A549 (cell line): ENCODE results near the gene F12. TPM values are rescaled to one million over a fixed set of nuclear protein-coding genes. Genes with fewer than 3 reads are reported as not detected.

Experiments
- ATAC-seq, 2 experiments: fragments of 200-7000 bp in 1 of 2; fragments of >200 bp in 1 of 2; cut with Nextera tagmentation in 1 of 2; cut with Tn5 transposase in 1 of 2; 3 replicates each; pipeline versions ENCODE4 v1.8.0 to v1.9.1; 2018 to 2020; ENCODE audit warnings: mild to moderate bottlenecking in 1 of 2, moderate library complexity in 1 of 2
- CTCF ChIA-PET: fragments of 300-600 bp; sonication (Branson Sonifier 250); formaldehyde crosslinking; extraction: SDS; loops from one replicate; lab custom pipeline; 2021; ENCODE audit warnings: antibody characterized with exemption, inconsistent platforms; lab: Yijun Ruan, JAX
- POLR2A ChIA-PET: fragments of 350-600 bp; formaldehyde crosslinking; extraction: SDS; loops from one replicate; lab custom pipeline; 2021; ENCODE audit warnings: antibody characterized with exemption, inconsistent platforms; lab: Yijun Ruan, JAX
- DNase-seq, 2 experiments: peaks; one replicate each; pipeline versions ENCODE4 v3.0.0 to v3.0.0-alpha.2; 2011 to 2016; ENCODE audit warnings: low read depth in 1 of 2, low spot score in 1 of 2
- FAIRE-seq: peaks from 2 replicates; lab custom pipeline; 2011; peaks lifted over from hg19 to GRCh38; lab: Jason Lieb, UNC
- H3K27ac ChIP-seq, 2 experiments: fragments of >200 bp; sonication (Bioruptor Twin); formaldehyde crosslinking; 3 replicates each; pipeline ENCODE4 v1.5.1; 2016 to 2017
- H3K4me1 ChIP-seq: fragments of >200 bp; sonication (Bioruptor Twin); formaldehyde crosslinking; 3 replicates; pipeline ENCODE4 v1.6.1; 2016
- H3K4me2 ChIP-seq: fragments of >200 bp; sonication (Bioruptor Twin); formaldehyde crosslinking; 3 replicates; pipeline ENCODE4 v1.6.1; 2016
- H3K4me3 ChIP-seq: fragments of >200 bp; sonication (Bioruptor Twin); formaldehyde crosslinking; 3 replicates; pipeline ENCODE4 v1.5.1; 2016
- H3K9me3 ChIP-seq: fragments of >200 bp; sonication (Bioruptor Twin); formaldehyde crosslinking; 3 replicates; pipeline ENCODE4 v1.6.1; 2016
- BHLHE40 ChIP-seq: IDR thresholded peaks from 2 replicates; pipeline ENCODE4 v1.6.1; 2012; ENCODE audit warnings: low read depth, low read length, inconsistent platforms
- CEBPB ChIP-seq, 2 experiments: fragments of >200 bp in 1 of 2; sonication (Bioruptor Twin) in 1 of 2; formaldehyde crosslinking in 1 of 2; IDR thresholded peaks; 2 replicates each; pipeline ENCODE4 v1.6.1; 2012 to 2016
- CHD2 ChIP-seq: fragments of 150-350 bp; IDR thresholded peaks from 2 replicates; pipeline ENCODE4 v1.6.1; 2014; ENCODE audit warnings: low read length; ENCODE audit not compliant: partially characterized antibody
- CHD4 ChIP-seq: fragments of 200-600 bp; sonication (generic); IDR thresholded peaks from 2 replicates; pipeline ENCODE4 v1.6.1; 2016; ENCODE audit warnings: antibody characterized with exemption, mild to moderate bottlenecking, borderline replicate concordance
- FOSL2 ChIP-seq, 2 experiments: fragments of 450-650 bp in 1 of 2; fragments of >200 bp in 1 of 2; sonication (Bioruptor Twin) in 1 of 2; formaldehyde crosslinking; IDR thresholded peaks; 2 replicates each; pipeline versions ENCODE4 v1.5.0 to v1.6.1; 2016 to 2020; ENCODE audit warnings: mild to moderate bottlenecking in 1 of 2, moderate library complexity in 1 of 2
- HDAC2 ChIP-seq: fragments of 200-600 bp; sonication (generic); IDR thresholded peaks from 2 replicates; pipeline ENCODE4 v1.6.1; 2016
- HEYL ChIP-seq: fragments of 250-450 bp; sonication (Bioruptor Pico); IDR thresholded peaks from 2 replicates; pipeline ENCODE4 v1.8.0; 2021; ENCODE audit warnings: mild to moderate bottlenecking, moderate library complexity
- JUN ChIP-seq, 2 experiments: fragments of >200 bp; sonication (Bioruptor Twin); formaldehyde crosslinking; IDR thresholded peaks; 2 replicates in 1 of 2; 3 replicates in 1 of 2; pipeline ENCODE4 v1.6.1; 2016 to 2017
- KDM5A ChIP-seq: fragments of 200-600 bp; sonication (generic); IDR thresholded peaks from 2 replicates; pipeline ENCODE4 v1.6.1; 2016; ENCODE audit warnings: antibody characterized with exemption, mild to moderate bottlenecking
- MAZ ChIP-seq: fragments of 150-350 bp; IDR thresholded peaks from 2 replicates; pipeline ENCODE4 v1.6.1; 2014; ENCODE audit warnings: antibody characterized with exemption, low read depth, low read length, borderline replicate concordance
- MYC ChIP-seq: IDR thresholded peaks from 2 replicates; pipeline ENCODE4 v1.6.1; 2012; ENCODE audit warnings: mild to moderate bottlenecking, inconsistent platforms, low read length, improper control_type of control experiment, borderline replicate concordance
- NR3C1 ChIP-seq: fragments of >200 bp; sonication (Bioruptor Twin); formaldehyde crosslinking; IDR thresholded peaks from 3 replicates; pipeline ENCODE4 v1.6.1; 2017
- POLR2A ChIP-seq: IDR thresholded peaks from 2 replicates; pipeline ENCODE4 v1.6.1; 2012; ENCODE audit warnings: mild to moderate bottlenecking, low read length
- POLR2AphosphoS2 ChIP-seq: conservative IDR thresholded peaks from 2 replicates; pipeline ENCODE4 v1.6.1; 2012; ENCODE audit warnings: low read length, improper control_type of control experiment, inconsistent platforms
- RAD21 ChIP-seq, 2 experiments: fragments of >200 bp in 1 of 2; sonication (Bioruptor Twin) in 1 of 2; formaldehyde crosslinking in 1 of 2; IDR thresholded peaks in 1 of 2; conservative IDR thresholded peaks in 1 of 2; 2 replicates in 1 of 2; 3 replicates in 1 of 2; pipeline ENCODE4 v1.6.1; 2012 to 2018; ENCODE audit warnings: inconsistent platforms in 1 of 2
- RARB ChIP-seq: fragments of 250-450 bp; sonication (Bioruptor Pico); IDR thresholded peaks from 2 replicates; pipeline ENCODE4 v1.8.0; 2021; ENCODE audit warnings: mild to moderate bottlenecking, moderate library complexity
- RFX5 ChIP-seq: fragments of 450-650 bp; IDR thresholded peaks from 2 replicates; pipeline ENCODE4 v1.7.1; 2014; ENCODE audit warnings: antibody characterized with exemption, mild to moderate bottlenecking, moderate library complexity
- SMC3 ChIP-seq: fragments of >200 bp; sonication (Bioruptor Twin); formaldehyde crosslinking; IDR thresholded peaks from 3 replicates; pipeline ENCODE4 v1.6.1; 2018; ENCODE audit warnings: inconsistent platforms
- SREBF2 ChIP-seq: fragments of 450-650 bp; IDR thresholded peaks from 2 replicates; pipeline ENCODE4 v1.6.1; 2014; ENCODE audit warnings: mild to moderate bottlenecking, moderate library complexity
- TFCP2L1 ChIP-seq: fragments of 250-450 bp; sonication (Bioruptor Pico); IDR thresholded peaks from 2 replicates; pipeline ENCODE4 v1.5.0; 2021; ENCODE audit warnings: mild to moderate bottlenecking
- ZSCAN20 ChIP-seq: fragments of 250-450 bp; sonication (Bioruptor Pico); IDR thresholded peaks from 2 replicates; pipeline ENCODE4 v1.8.0; 2022; ENCODE audit warnings: mild to moderate bottlenecking, moderate library complexity
- WGBS: methylation state at CpG from one replicate; pipeline ENCODE4 v1.1.6; 2017; ENCODE audit errors: missing lambda C conversion rate; 5-methylcytosine and 5-hydroxymethylcytosine counted together
- polyA plus RNA-seq, 4 experiments: library from polyadenylated mRNA; depleted of rRNA in 3 of 4; stranded (reverse); fragments of >200 nt; fragmentation: RNase III in 1 of 4; extraction: RNeasy Plus Mini Kit Qiagen cat#74134 plus additional on column Dnase treatment in 1 of 4; gene quantifications; 2 replicates in 3 of 4; 3 replicates in 1 of 4; pipeline ENCODE4 v1.2.3, GENCODE V29; 2011 to 2017
- TF ChIP-seq, protein P1 (sequence below): IDR thresholded peaks from 2 replicates; pipeline ENCODE4 v1.6.1; 2012
- TF ChIP-seq, protein P2 (sequence below): fragments of >200 bp; sonication (Bioruptor Twin); formaldehyde crosslinking; IDR thresholded peaks from 3 replicates; pipeline ENCODE4 v1.5.1; 2016
- TF ChIP-seq, protein P3 (sequence below): fragments of 150-350 bp; IDR thresholded peaks from 2 replicates; pipeline ENCODE4 v1.6.1; 2014; ENCODE audit warnings: low read depth, mild to moderate bottlenecking, low read length
- TF ChIP-seq, protein P4 (sequence below): fragments of 250-450 bp; sonication (Bioruptor Pico); IDR thresholded peaks from 2 replicates; pipeline ENCODE4 v1.5.0; 2021; ENCODE audit warnings: mild to moderate bottlenecking, moderate library complexity, borderline replicate concordance
- TF ChIP-seq, protein P5 (sequence below): fragments of 450-650 bp; IDR thresholded peaks from 2 replicates; pipeline ENCODE4 v1.6.1; 2014; ENCODE audit warnings: antibody characterized with exemption

F12 gene
- polyA plus RNA-seq, 2 of the 4 experiments (the other 2 are of a cell fraction), result 5.3 to 14.3 TPM

DNA sequence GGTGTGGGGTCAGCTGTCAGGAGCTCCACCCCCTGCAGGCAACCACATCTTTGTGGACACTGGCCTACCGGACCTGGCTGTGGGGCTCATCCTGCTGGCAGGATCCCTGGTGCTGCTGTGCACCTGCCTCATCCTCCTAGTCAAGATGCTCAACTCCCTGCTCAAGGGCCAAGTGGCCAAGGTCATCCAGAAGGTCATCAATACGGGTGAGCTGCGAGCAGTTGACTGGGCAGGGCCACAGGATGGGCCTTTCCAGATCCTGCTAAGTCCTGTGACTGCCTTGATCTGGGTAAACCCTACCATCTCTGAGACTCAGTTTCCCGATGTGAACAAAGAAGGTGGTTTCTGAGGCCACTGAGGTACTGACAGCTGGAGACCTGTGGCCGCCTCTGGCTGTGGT lies 15.4 kb downstream of the F12 start:
- CTCF ChIA-PET, result interaction anchor here (1.3 to 43.1 kb wide), 5 partner anchors 4 to 280 kb away, joined by 3 to 1107 read pairs (median 359); partner anchors contain the start of genes F12, PFN3, PRR7 and SLC34A1
- DNase-seq, result no peak
- no peak for TF ChIP-seq KDM5A
- TF ChIP-seq NR3C1, result no peak
- TF ChIP-seq FOSL2 (IDR thresholded peaks at IDR 0.05), result no peak
- no peak for TF ChIP-seq FOSL2 (CRISPR knock-in tag; IDR thresholded peaks at IDR 0.05)
- no peak for TF ChIP-seq SMC3
- TF ChIP-seq HEYL (CRISPR knock-in tag), result no peak
- no peak for TF ChIP-seq CHD4
- no peak for TF ChIP-seq JUN (IDR thresholded peaks at IDR 0.05)
- no peak for TF ChIP-seq SREBF2
- TF ChIP-seq MYC, result no peak
- TF ChIP-seq RFX5, result no peak
- TF ChIP-seq RAD21 (conservative IDR thresholded peaks at IDR 0.05 in 1 of 2, IDR thresholded peaks at IDR 0.05 in 1 of 2), result no peak
- TF ChIP-seq MAZ, result no peak
- TF ChIP-seq, protein P1, sequence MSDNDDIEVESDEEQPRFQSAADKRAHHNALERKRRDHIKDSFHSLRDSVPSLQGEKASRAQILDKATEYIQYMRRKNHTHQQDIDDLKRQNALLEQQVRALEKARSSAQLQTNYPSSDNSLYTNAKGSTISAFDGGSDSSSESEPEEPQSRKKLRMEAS, result no peak
- ATAC-seq, result no peak
- Histone ChIP-seq H3K9me3 (no peaks in the 10 kb centered on the region), H3K4me3 (no peak overlapping the region), H3K27ac (no peak overlapping the region), H3K4me2 (no peak overlapping the region), H3K4me1 (peaks cover 14% of the 10 kb centered on the region)
- POLR2A ChIA-PET, result interaction anchor here (0.6 kb wide), 1 partner anchor 21 kb away, joined by 3 read pairs; no protein-coding TSS in a partner anchor
- FAIRE-seq, result no peak
- 49% methylated on average over 5 of the region's 5 CpGs for WGBS

DNA sequence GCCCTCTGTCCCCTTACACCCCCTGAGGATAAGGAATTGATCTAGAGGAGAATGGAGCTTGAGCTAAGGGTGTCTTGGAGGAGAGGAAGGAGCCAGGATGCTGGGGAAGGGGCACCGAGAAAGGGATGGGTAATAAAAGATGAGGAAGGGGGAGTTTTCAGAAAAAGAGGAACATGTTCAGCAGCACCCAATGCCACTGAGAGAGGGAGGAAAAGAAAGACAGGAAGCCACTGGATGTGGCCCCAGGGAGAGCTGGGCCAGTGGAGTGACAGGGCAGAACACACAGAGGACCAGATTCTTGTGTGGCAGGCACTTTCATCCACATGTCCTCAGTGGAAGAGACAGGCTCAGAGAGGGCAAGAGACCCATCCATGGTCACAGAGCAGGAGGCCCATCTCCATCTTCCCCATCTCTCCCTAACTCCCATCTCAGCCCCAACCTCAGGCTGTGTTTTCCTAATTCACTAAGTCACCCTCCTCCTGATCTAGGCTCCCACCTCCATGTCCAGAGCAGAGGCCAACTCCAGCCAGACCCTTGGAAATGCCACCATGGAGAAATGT lies 16.1 kb downstream of the F12 start:
- 52% methylated on average over 1 of the region's 1 CpG for WGBS
- Histone ChIP-seq H3K4me3 (no peak overlapping the region), H3K4me1 (peaks cover 18% of the 10 kb centered on the region), H3K27ac (no peak overlapping the region), H3K4me2 (no peak overlapping the region), H3K9me3 (no peaks in the 10 kb centered on the region)
- ChIA-PET POLR2A (interaction anchor here (0.6 kb wide), 1 partner anchor 22 kb away, joined by 3 read pairs; no protein-coding TSS in a partner anchor), CTCF (interaction anchor here (0.8 to 43.1 kb wide), 6 partner anchors 5 to 279 kb away, joined by 3 to 1107 read pairs (median 182); partner anchors contain the start of genes F12, PDLIM7, PFN3 and PRR7)
- FAIRE-seq, result no peak
- no peak for ATAC-seq
- TF ChIP-seq TFCP2L1, result no peak
- no peak for TF ChIP-seq JUN (IDR thresholded peaks at IDR 0.05)
- TF ChIP-seq, protein P2, sequence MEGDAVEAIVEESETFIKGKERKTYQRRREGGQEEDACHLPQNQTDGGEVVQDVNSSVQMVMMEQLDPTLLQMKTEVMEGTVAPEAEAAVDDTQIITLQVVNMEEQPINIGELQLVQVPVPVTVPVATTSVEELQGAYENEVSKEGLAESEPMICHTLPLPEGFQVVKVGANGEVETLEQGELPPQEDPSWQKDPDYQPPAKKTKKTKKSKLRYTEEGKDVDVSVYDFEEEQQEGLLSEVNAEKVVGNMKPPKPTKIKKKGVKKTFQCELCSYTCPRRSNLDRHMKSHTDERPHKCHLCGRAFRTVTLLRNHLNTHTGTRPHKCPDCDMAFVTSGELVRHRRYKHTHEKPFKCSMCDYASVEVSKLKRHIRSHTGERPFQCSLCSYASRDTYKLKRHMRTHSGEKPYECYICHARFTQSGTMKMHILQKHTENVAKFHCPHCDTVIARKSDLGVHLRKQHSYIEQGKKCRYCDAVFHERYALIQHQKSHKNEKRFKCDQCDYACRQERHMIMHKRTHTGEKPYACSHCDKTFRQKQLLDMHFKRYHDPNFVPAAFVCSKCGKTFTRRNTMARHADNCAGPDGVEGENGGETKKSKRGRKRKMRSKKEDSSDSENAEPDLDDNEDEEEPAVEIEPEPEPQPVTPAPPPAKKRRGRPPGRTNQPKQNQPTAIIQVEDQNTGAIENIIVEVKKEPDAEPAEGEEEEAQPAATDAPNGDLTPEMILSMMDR, result no peak
- no peak for TF ChIP-seq POLR2A
- no peak for TF ChIP-seq MAZ
- TF ChIP-seq, protein P3, sequence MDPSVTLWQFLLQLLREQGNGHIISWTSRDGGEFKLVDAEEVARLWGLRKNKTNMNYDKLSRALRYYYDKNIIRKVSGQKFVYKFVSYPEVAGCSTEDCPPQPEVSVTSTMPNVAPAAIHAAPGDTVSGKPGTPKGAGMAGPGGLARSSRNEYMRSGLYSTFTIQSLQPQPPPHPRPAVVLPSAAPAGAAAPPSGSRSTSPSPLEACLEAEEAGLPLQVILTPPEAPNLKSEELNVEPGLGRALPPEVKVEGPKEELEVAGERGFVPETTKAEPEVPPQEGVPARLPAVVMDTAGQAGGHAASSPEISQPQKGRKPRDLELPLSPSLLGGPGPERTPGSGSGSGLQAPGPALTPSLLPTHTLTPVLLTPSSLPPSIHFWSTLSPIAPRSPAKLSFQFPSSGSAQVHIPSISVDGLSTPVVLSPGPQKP, result no peak
- TF ChIP-seq FOSL2 (IDR thresholded peaks at IDR 0.05), result no peak
- no peak for TF ChIP-seq FOSL2 (CRISPR knock-in tag; IDR thresholded peaks at IDR 0.05)
- no peak for TF ChIP-seq BHLHE40
- no peak for TF ChIP-seq ZSCAN20 (CRISPR knock-in tag)
- TF ChIP-seq CHD2, result no peak
- no peak for DNase-seq

DNA sequence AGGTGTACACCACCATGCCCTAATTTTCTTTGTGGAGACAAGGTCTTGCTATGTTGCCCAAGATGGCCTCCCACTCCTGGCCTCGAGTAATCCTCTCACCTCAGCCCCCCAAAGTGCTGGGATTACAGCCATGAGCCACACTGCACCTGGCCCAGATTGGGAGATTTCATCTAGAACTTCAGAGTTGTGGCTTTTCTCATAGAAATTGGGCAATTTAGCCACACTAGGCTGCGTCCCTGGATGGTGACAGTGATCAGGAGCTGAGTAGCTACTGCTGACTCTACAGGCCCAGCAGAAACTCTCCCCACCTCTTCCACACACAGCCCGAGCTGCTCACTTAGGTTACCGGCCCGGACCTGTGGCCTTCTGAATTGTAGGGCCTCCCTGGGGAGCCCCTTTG lies 16.6 kb downstream of the F12 start:
- Histone ChIP-seq H3K9me3 (no peaks in the 10 kb centered on the region), H3K27ac (no peak overlapping the region), H3K4me1 (peaks cover 18% of the 10 kb centered on the region), H3K4me3 (no peak overlapping the region), H3K4me2 (no peak overlapping the region)
- ATAC-seq (no peak), FAIRE-seq (no peak), DNase-seq (no peak)
- CTCF ChIA-PET, result interaction anchor here (0.8 to 43.1 kb wide), 6 partner anchors 6 to 279 kb away, joined by 3 to 1107 read pairs (median 182); partner anchors contain the start of genes F12, PDLIM7, PFN3 and PRR7
- WGBS, result 43% methylated on average over 3 of the region's 5 CpGs
- POLR2A ChIA-PET, result no interaction called here
- TF ChIP-seq CEBPB (IDR thresholded peaks at IDR 0.05) (no peak), POLR2AphosphoS2 (no peak), POLR2A (no peak), BHLHE40 (no peak), HDAC2 (no peak), MYC (no peak), RARB (CRISPR knock-in tag) (no peak)
- TF ChIP-seq, protein P3, result no peak
- TF ChIP-seq, protein P4, sequence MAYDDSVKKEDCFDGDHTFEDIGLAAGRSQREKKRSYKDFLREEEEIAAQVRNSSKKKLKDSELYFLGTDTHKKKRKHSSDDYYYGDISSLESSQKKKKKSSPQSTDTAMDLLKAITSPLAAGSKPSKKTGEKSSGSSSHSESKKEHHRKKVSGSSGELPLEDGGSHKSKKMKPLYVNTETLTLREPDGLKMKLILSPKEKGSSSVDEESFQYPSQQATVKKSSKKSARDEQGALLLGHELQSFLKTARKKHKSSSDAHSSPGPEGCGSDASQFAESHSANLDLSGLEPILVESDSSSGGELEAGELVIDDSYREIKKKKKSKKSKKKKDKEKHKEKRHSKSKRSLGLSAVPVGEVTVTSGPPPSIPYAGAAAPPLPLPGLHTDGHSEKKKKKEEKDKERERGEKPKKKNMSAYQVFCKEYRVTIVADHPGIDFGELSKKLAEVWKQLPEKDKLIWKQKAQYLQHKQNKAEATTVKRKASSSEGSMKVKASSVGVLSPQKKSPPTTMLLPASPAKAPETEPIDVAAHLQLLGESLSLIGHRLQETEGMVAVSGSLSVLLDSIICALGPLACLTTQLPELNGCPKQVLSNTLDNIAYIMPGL (CRISPR knock-in tag), result no peak
- TF ChIP-seq, protein P5, sequence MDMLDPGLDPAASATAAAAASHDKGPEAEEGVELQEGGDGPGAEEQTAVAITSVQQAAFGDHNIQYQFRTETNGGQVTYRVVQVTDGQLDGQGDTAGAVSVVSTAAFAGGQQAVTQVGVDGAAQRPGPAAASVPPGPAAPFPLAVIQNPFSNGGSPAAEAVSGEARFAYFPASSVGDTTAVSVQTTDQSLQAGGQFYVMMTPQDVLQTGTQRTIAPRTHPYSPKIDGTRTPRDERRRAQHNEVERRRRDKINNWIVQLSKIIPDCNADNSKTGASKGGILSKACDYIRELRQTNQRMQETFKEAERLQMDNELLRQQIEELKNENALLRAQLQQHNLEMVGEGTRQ, result no peak
